ENCODE measurements around the gene IL22.

IL22 gene

GRCh38 chr12:68253504-68253903, at the start of gene IL22:
Gene IL22, minus strand, starts transcription at chr12:68253604. Its CDS starts 156 bp downstream, at chr12:68253448.
- DNase-seq: no peak

- DNase-seq: no peak
Observed at GRCh38 chr12:68297929-68298328, 44.5 kb upstream of the IL22 start.

- no peak for DNase-seq
Observed at GRCh38 chr12:68294251-68294650, 40.8 kb upstream of the IL22 start.

GRCh38 chr12:68293347-68293746, 39.9 kb upstream of the IL22 start:
- no peak for DNase-seq

GRCh38 chr12:68292151-68292943, 38.9 kb upstream of the IL22 start:
- no peak for DNase-seq

- no peak for DNase-seq
Observed at GRCh38 chr12:68291396-68292036, 38.1 kb upstream of the IL22 start.

- DNase-seq: no peak
Observed at GRCh38 chr12:68290126-68290525, 36.7 kb upstream of the IL22 start.

GRCh38 chr12:68287106-68287505, 33.7 kb upstream of the IL22 start:
- DNase-seq: no peak

GRCh38 chr12:68286396-68286795, 33.0 kb upstream of the IL22 start:
- no peak for DNase-seq

GRCh38 chr12:68285541-68285940, 32.1 kb upstream of the IL22 start:
- no peak for DNase-seq

GRCh38 chr12:68281322-68282077, 28.1 kb upstream of the IL22 start:
- DNase-seq: no peak

GRCh38 chr12:68280240-68280639, 26.8 kb upstream of the IL22 start:
- DNase-seq: no peak

- DNase-seq: no peak
Observed at GRCh38 chr12:68279227-68280054, 26.0 kb upstream of the IL22 start.

- DNase-seq: no peak
Observed at GRCh38 chr12:68276402-68276930, 23.1 kb upstream of the IL22 start.

- DNase-seq: no peak
Observed at GRCh38 chr12:68272732-68273131, 19.3 kb upstream of the IL22 start.

GRCh38 chr12:68271346-68271745, 17.9 kb upstream of the IL22 start:
- DNase-seq: no peak

GRCh38 chr12:68270358-68270757, 17.0 kb upstream of the IL22 start:
- DNase-seq: no peak

GRCh38 chr12:68269779-68270178, 16.4 kb upstream of the IL22 start:
- DNase-seq: no peak

GRCh38 chr12:68268967-68269366, 15.6 kb upstream of the IL22 start:
- DNase-seq: no peak

- DNase-seq: no peak
Observed at GRCh38 chr12:68267892-68268396, 14.5 kb upstream of the IL22 start.

GRCh38 chr12:68264857-68265256, 11.5 kb upstream of the IL22 start:
- DNase-seq: no peak

GRCh38 chr12:68264158-68264855, 10.9 kb upstream of the IL22 start:
- no peak for DNase-seq
